Kidney epithelial cell (primary cell): ENCODE measurements around the gene WDR77. TPM values are rescaled to one million over a fixed set of nuclear protein-coding genes. Genes with fewer than 3 reads are reported as not detected.

Experiments
- total RNA-seq: library from RNA; depleted of rRNA; stranded (reverse); fragments of >200 nt; gene quantifications from 2 replicates; pipeline ENCODE4 v1.2.3, GENCODE V29; 2015

WDR77 gene
- total RNA-seq, 1 donor from 2014 or later, result 39.7 TPM

Other genes with a start within 250 kb of the WDR77 start
- gene DENND2D, start 248.6 kb downstream of the WDR77 start, total RNA-seq, result 13.2 and 16.6 TPM in 2 replicates
- 3.2 and 7.5 TPM in 2 replicates for gene CHI3L2, start 221.5 kb downstream of the WDR77 start, total RNA-seq
- gene CHIA, start 158.4 kb downstream of the WDR77 start, total RNA-seq, result not detected in 2 replicates
- 0.96 and 1.5 TPM in 2 replicates for gene OVGP1, start 21.5 kb downstream of the WDR77 start, total RNA-seq
- 224 and 249 TPM in 2 replicates for gene ATP5PB, start 208 bp upstream of the WDR77 start, total RNA-seq
- 0.07 and 0.08 TPM in 2 replicates for gene C1orf162, start 24.7 kb upstream of the WDR77 start, total RNA-seq
- gene ADORA3, start 54.4 kb upstream of the WDR77 start, total RNA-seq, result not detected in 2 replicates
- not detected in 2 replicates for gene TMIGD3, start 54.4 kb upstream of the WDR77 start, total RNA-seq
- 39.2 and 42.8 TPM in 2 replicates for gene RAP1A, start 170.5 kb upstream of the WDR77 start, total RNA-seq